B cell (primary cell): ENCODE measurements around the gene CAPN3. TPM values are rescaled to one million over a fixed set of nuclear protein-coding genes. Genes with fewer than 3 reads are reported as not detected.

Experiments
- ATAC-seq: fragments of 200-7000 bp; cut with Tn5 transposase; one replicate; pipeline ENCODE4 v1.10.0; 2021; ENCODE audit warnings: low read depth, mild to moderate bottlenecking, moderate number of reproducible peaks, moderate library complexity
- CTCF ChIA-PET: fragments of 350-600 bp; sonication (Branson Sonifier 250); formaldehyde crosslinking; loops from one replicate; lab custom pipeline; 2021; ENCODE audit warnings: antibody characterized with exemption, inconsistent platforms; lab: Charles Lee
- POLR2A ChIA-PET: fragments of 350-600 bp; sonication (Branson Sonifier 250); formaldehyde crosslinking; loops from one replicate; lab custom pipeline; 2021; ENCODE audit warnings: antibody characterized with exemption; lab: Charles Lee
- DNase-seq: peaks from one replicate; pipeline ENCODE4 v3.0.0; 2013
- H2AFZ ChIP-seq: 2 replicates; pipeline ENCODE4 v1.6.1; 2012; ENCODE audit warnings: mild to moderate bottlenecking, low read depth, low read length; ENCODE audit not compliant: insufficient read depth, poor library complexity, severe bottlenecking
- H3K27ac ChIP-seq, 2 donors: 1 replicate in 1 of 2; 2 replicates in 1 of 2; pipeline ENCODE4 v1.5.1; 2012 to 2013; ENCODE audit warnings: low read length in 2 of 2, mild to moderate bottlenecking in 2 of 2, moderate library complexity in 1 of 2
- H3K27me3 ChIP-seq, 4 experiments: fragments of 200-600 bp in 1 of 4; sonication (generic) in 1 of 4; replicated peaks in 1 of 4; 1 replicate in 2 of 4; 2 replicates in 2 of 4; pipeline versions ENCODE4 v1.6.1 to v1.7.0; 2013 to 2016; ENCODE audit warnings: low read length in 3 of 4, mild to moderate bottlenecking in 2 of 4, mixed read lengths in 1 of 4, moderate library complexity in 1 of 4; ENCODE audit not compliant: insufficient read depth in 4 of 4, control insufficient read depth in 3 of 4; ENCODE audit errors: control extremely low read depth in 1 of 4
- H3K36me3 ChIP-seq, 2 experiments: replicated peaks in 1 of 2; 1 replicate in 1 of 2; 2 replicates in 1 of 2; pipeline versions ENCODE4 v1.6.1 to v1.7.1; 2013; ENCODE audit warnings: low read length in 1 of 2; ENCODE audit not compliant: insufficient read depth in 2 of 2, control insufficient read depth in 1 of 2; ENCODE audit errors: control extremely low read depth in 1 of 2, extremely low read depth in 1 of 2
- H3K4me1 ChIP-seq, 2 donors: fragments of 200-600 bp in 1 of 2; sonication (generic) in 1 of 2; 1 replicate in 1 of 2; 2 replicates in 1 of 2; pipeline versions ENCODE4 v1.5.1 to v1.6.1; 2013 to 2017; ENCODE audit warnings: low read length in 2 of 2; ENCODE audit not compliant: control insufficient read depth in 2 of 2, insufficient read depth in 2 of 2
- H3K4me2 ChIP-seq: replicated peaks from 2 replicates; pipeline ENCODE3; 2012; ENCODE audit warnings: mild to moderate bottlenecking, low read depth, low read length; ENCODE audit not compliant: poor library complexity, severe bottlenecking
- H3K4me3 ChIP-seq, 5 experiments: fragments of 200-600 bp in 1 of 5; sonication (generic) in 1 of 5; 1 replicate in 3 of 5; 2 replicates in 2 of 5; pipeline versions ENCODE4 v1.5.1 to v1.7.0; 2011 to 2016; ENCODE audit warnings: low read length in 4 of 5, mild to moderate bottlenecking in 4 of 5, low read depth in 2 of 5, control low read depth in 1 of 5, moderate library complexity in 1 of 5; ENCODE audit not compliant: insufficient read depth in 1 of 5; ENCODE audit errors: control extremely low read depth in 1 of 5, extremely low read depth in 1 of 5
- H3K79me2 ChIP-seq: fragments of 200-600 bp; sonication (generic); one replicate; pipeline ENCODE4 v1.6.0; 2016; ENCODE audit warnings: low read length; ENCODE audit not compliant: control insufficient read depth, insufficient read depth
- H3K9ac ChIP-seq: fragments of 200-600 bp; sonication (generic); 2 replicates; pipeline ENCODE4 v1.6.1; 2017; ENCODE audit warnings: mild to moderate bottlenecking, low read length, moderate library complexity
- H3K9me3 ChIP-seq, 3 donors: one replicate each; pipeline versions ENCODE4 v1.6.1 to v1.7.1; 2013; ENCODE audit warnings: low read length in 2 of 3; ENCODE audit not compliant: control insufficient read depth in 2 of 3, insufficient read depth in 1 of 3; ENCODE audit errors: control extremely low read depth in 1 of 3
- H4K20me1 ChIP-seq: 2 replicates; pipeline ENCODE4 v1.6.0; 2012; ENCODE audit warnings: mild to moderate bottlenecking, low read length; ENCODE audit not compliant: insufficient read depth, control insufficient read depth, poor library complexity, severe bottlenecking
- H3K27ac Mint-ChIP-seq: one replicate; pipeline ENCODE4 v1.8.0; 2021; ENCODE audit warnings: mixed read lengths
- H3K27me3 Mint-ChIP-seq: one replicate; pipeline ENCODE4 v1.8.0; 2021; ENCODE audit warnings: mixed read lengths
- H3K4me1 Mint-ChIP-seq: one replicate; pipeline ENCODE4 v1.8.0; 2021; ENCODE audit warnings: mixed read lengths
- H3K4me3 Mint-ChIP-seq: one replicate; pipeline ENCODE4 v1.8.0; 2021; ENCODE audit warnings: mixed read lengths
- H3K9me3 Mint-ChIP-seq: one replicate; pipeline ENCODE4 v1.8.0; 2022; ENCODE audit warnings: mixed read lengths; ENCODE audit not compliant: insufficient read depth
- CTCF ChIP-seq: fragments of 200-600 bp; IDR thresholded peaks from one replicate; pipeline ENCODE4 v1.8.0; 2022; ENCODE audit warnings: antibody characterized with exemption, mild to moderate bottlenecking
- EZH2 ChIP-seq: IDR thresholded peaks from 2 replicates; pipeline ENCODE4 v1.6.1; 2012; ENCODE audit warnings: borderline replicate concordance, low read depth, mild to moderate bottlenecking, moderate library complexity, low read length; ENCODE audit not compliant: insufficient read depth, poor library complexity, severe bottlenecking
- WGBS: methylation state at CpG from one replicate; pipeline ENCODE4 v1.1.5; 2013; ENCODE audit warnings: missing lambda C conversion rate; ENCODE audit not compliant: insufficient coverage; 5-methylcytosine and 5-hydroxymethylcytosine counted together
- intact Hi-C: fragments of 100-400 bp; cut with micrococcal nuclease; formaldehyde crosslinking; loops from one replicate; pipeline ENCODE4 v1.10.0; 2022
- polyA plus RNA-seq: library from polyadenylated mRNA; depleted of rRNA; stranded (reverse); fragments of >200 nt; gene quantifications from 2 replicates; pipeline ENCODE4 v1.2.3, GENCODE V29; 2012
- total RNA-seq, 2 donors: library from RNA; stranded (reverse); fragments of 120-200 nt in 1 of 2; gene quantifications; 1 replicate in 1 of 2; 2 replicates in 1 of 2; pipeline versions ENCODE4 v1.2.3 to v1.2.4, GENCODE V29; 2013 to 2022

Gene CAPN3
- total and polyA plus RNA-seq, 2 donors (not counting 1 experiment from before 2014, with no cell fraction given) = 41.7 to 143 TPM

GRCh38 chr15:42367041-42367440 is 7.7 kb downstream of the CAPN3 start:
- H3K36me3 ChIP-seq = peaks cover 4 to 6% of the 10 kb centered on the region in 2 experiments
- H3K27me3 Mint-ChIP-seq = no peaks in the 10 kb centered on the region
- ChIA-PET CTCF (no interaction called here), POLR2A (no interaction called here)
- no peak overlapping the region for H3K4me2 ChIP-seq
- H2AFZ ChIP-seq = no peak overlapping the region
- no peak for DNase-seq
- no peaks in the 10 kb centered on the region for H3K27me3 ChIP-seq
- H3K4me3 ChIP-seq = no peak overlapping the region
- no peak overlapping the region for H3K27ac Mint-ChIP-seq
- no peak for TF ChIP-seq EZH2
- TF ChIP-seq CTCF = no peak
- H3K4me3 Mint-ChIP-seq = no peak overlapping the region
- H3K4me1 Mint-ChIP-seq = no peaks in the 10 kb centered on the region
- no peaks in the 10 kb centered on the region for H4K20me1 ChIP-seq
- no peak overlapping the region for H3K27ac ChIP-seq
- peaks cover 3% of the 10 kb centered on the region for H3K9me3 Mint-ChIP-seq
- no peaks in the 10 kb centered on the region for H3K9me3 ChIP-seq
- H3K9ac ChIP-seq = no peak overlapping the region
- H3K4me1 ChIP-seq = no peaks in the 10 kb centered on the region
- ATAC-seq = no peak
- H3K79me2 ChIP-seq = no peaks in the 10 kb centered on the region
- 88% methylated on average over 3 of the region's 5 CpGs for WGBS
- intact Hi-C loops = no loop called here

GRCh38 chr15:42368096-42368495 is 8.8 kb downstream of the CAPN3 start:
- no peaks in the 10 kb centered on the region for H3K9me3 ChIP-seq
- intact Hi-C loops = no loop called here
- DNase-seq (no peak), ATAC-seq (no peak)
- no peak overlapping the region for H3K27ac Mint-ChIP-seq
- ChIA-PET POLR2A (no interaction called here), CTCF (no interaction called here)
- H3K27me3 ChIP-seq = no peaks in the 10 kb centered on the region
- no peak overlapping the region for H3K27ac ChIP-seq
- H3K27me3 Mint-ChIP-seq = no peaks in the 10 kb centered on the region
- TF ChIP-seq CTCF (no peak), EZH2 (no peak)
- H3K4me1 Mint-ChIP-seq = no peaks in the 10 kb centered on the region
- H3K4me2 ChIP-seq = no peak overlapping the region
- no peak overlapping the region for H3K4me3 Mint-ChIP-seq
- 100% methylated on average over 1 of the region's 3 CpGs for WGBS
- H3K4me3 ChIP-seq = no peak overlapping the region
- H3K36me3 ChIP-seq = peaks cover 0 to 4% of the 10 kb centered on the region in 2 experiments
- H3K9me3 Mint-ChIP-seq = peaks cover 3% of the 10 kb centered on the region
- no peaks in the 10 kb centered on the region for H4K20me1 ChIP-seq
- H3K4me1 ChIP-seq = no peaks in the 10 kb centered on the region
- H3K9ac ChIP-seq = no peak overlapping the region
- no peak overlapping the region for H2AFZ ChIP-seq
- H3K79me2 ChIP-seq = no peaks in the 10 kb centered on the region
